Heart right ventricle (tissue), 16 donors: ENCODE results near the gene ZBP1. TPM values are rescaled to one million over a fixed set of nuclear protein-coding genes. Genes with fewer than 3 reads are reported as not detected.

Source experiments
- ATAC-seq, 8 donors: fragments of 200-7000 bp; cut with Tn5 transposase; one replicate each; pipeline ENCODE4 v1.9.1; 2020; ENCODE audit warnings: mild to moderate bottlenecking in 8 of 8, moderate library complexity in 8 of 8, moderate number of reproducible peaks in 1 of 8
- DNase-seq, 2 donors: peaks; one replicate each; pipeline ENCODE4 v3.0.0-alpha.2; 2020
- H3K27ac ChIP-seq, 10 donors: fragments of 200-600 bp; sonication (generic) in 2 of 10; one replicate each; pipeline versions ENCODE4 v1.5.0 to v1.8.0; 2020 to 2022; ENCODE audit warnings: mild to moderate bottlenecking in 3 of 10
- H3K27me3 ChIP-seq, 7 donors: fragments of 200-600 bp; one replicate each; pipeline ENCODE4 v1.8.0; 2021 to 2022; ENCODE audit warnings: mild to moderate bottlenecking in 2 of 7
- H3K36me3 ChIP-seq, 9 donors: fragments of 200-600 bp; sonication (generic) in 1 of 9; one replicate each; pipeline versions ENCODE4 v1.5.0 to v1.8.0; 2020 to 2022; ENCODE audit warnings: mild to moderate bottlenecking in 2 of 9
- H3K4me1 ChIP-seq, 9 donors: fragments of 200-600 bp; sonication (generic) in 1 of 9; one replicate each; pipeline versions ENCODE4 v1.5.0 to v1.8.0; 2020 to 2022; ENCODE audit warnings: mild to moderate bottlenecking in 4 of 9
- H3K4me3 ChIP-seq, 10 donors: fragments of 200-600 bp; sonication (generic) in 2 of 10; one replicate each; pipeline versions ENCODE4 v1.5.0 to v1.8.0; 2020 to 2022; ENCODE audit warnings: mild to moderate bottlenecking in 7 of 10, moderate library complexity in 2 of 10
- H3K9me3 ChIP-seq, 11 donors: fragments of 200-600 bp in 10 of 11; sonication (generic) in 2 of 11; one replicate each; pipeline versions ENCODE4 v1.5.0 to v1.8.0; 2013 to 2022; ENCODE audit warnings: mild to moderate bottlenecking in 2 of 11, control low read depth in 1 of 11, moderate library complexity in 1 of 11
- CTCF ChIP-seq, 9 donors: fragments of 200-600 bp; sonication (generic) in 2 of 9; IDR thresholded peaks; one replicate each; pipeline versions ENCODE4 v1.5.0 to v1.8.0; 2021 to 2022; ENCODE audit warnings: antibody characterized with exemption in 9 of 9, mild to moderate bottlenecking in 5 of 9, moderate library complexity in 1 of 9
- WGBS, 2 donors: extraction: QIAGEN DNeasy Blood & Tissue Kit; methylation state at CpG; one replicate each; pipeline ENCODE4 v1.1.7; 2013; ENCODE audit warnings: inconsistent platforms in 1 of 2; 5-methylcytosine and 5-hydroxymethylcytosine counted together
- intact Hi-C, 10 donors: fragments of 100-400 bp; cut with DNase I; formaldehyde crosslinking; loops; one replicate each; pipeline versions ENCODE4 v1.11.1 to v1.14.2; 2022
- polyA plus RNA-seq, 2 donors: library from polyadenylated mRNA; stranded (reverse); fragments of 200-250 nt; gene quantifications; one replicate each; pipeline ENCODE4 v1.2.3, GENCODE V29; 2013
- total RNA-seq, 10 donors: library from RNA; stranded (reverse); fragmentation: NEBNext Ultra II Directional in 3 of 10; extraction: Animal tissue kit (Norgen Biotek cat#: 25700) in 3 of 10; gene quantifications; one replicate each; pipeline versions ENCODE4 v1.2.1 to v1.2.4, GENCODE V29; 2021 to 2023
- donor health status: Arrhythmogenic right ventricular cardiomyopathy.
- donor health status: ischemic (EF 13 %, LVEDD 7.1; RV severe dilation, severe dysfunction).
- donor health status: healthy with polysubstance abuse.
- donor health status: DM: no; HTN: yes; CAD: no.
- donor health status: DM: no; HTN: no; CAD: no.
- donor health status: ischemic (EF 25% LVEDD 6.9; RV normal size, moderate dysfunction).
- donor health status: ischemic (EF 25% LVEDD 5.7; RV mildly dilated, moderate dysfunction).
- donor health status: healthy.
- donor health status: DM: yes; HTN: yes; CAD: no.
- donor health status: Ischemic cardiomyopathy.
- donor health status: ischemic (EF 35%, LVEDD 5.7; RV mildly dilated, moderate dysfunction).
- donor health status: nonischemic (EF 11% LVEDD 7.7; RV severe dilation, severe dysfunction).
- donor health status: DM: yes; HTN: yes; CAD: no.
- donor health status: PGD.
- donor health status: ischemic (EF 29% LVEDD 5.4; RV normal size, mild dysfunction).
- donor health status: nonischemic (EF 23%, LVEDD 6.1; RV moderate dilation, normal function).

The ZBP1 gene
- total and polyA plus RNA-seq, 12 donors = 0.13 to 1.2 (median 0.31) TPM; not detected in 2

GRCh38 chr20:57600320-57601210, 19.7 kb downstream of the ZBP1 start:
- peaks cover 0 to 9% (median 7%) of the 10 kb centered on the region in 9 donors for H3K4me1 ChIP-seq
- no peak overlapping the region for H3K27ac ChIP-seq
- no peak overlapping the region for H3K4me3 ChIP-seq
- no peaks in the 10 kb centered on the region for H3K36me3 ChIP-seq
- H3K9me3 ChIP-seq = no peaks in the 10 kb centered on the region
- peak in 1 of 2 donors; percentile 3 for DNase-seq
- intact Hi-C loops = loop anchor here in 1 of 10 donors (5.0 kb wide), 1 partner anchor 52 kb away; no protein-coding TSS in a partner anchor
- no peak for TF ChIP-seq CTCF (IDR thresholded peaks at IDR 0.05)
- WGBS, 2 donors = 82 to 85% methylated on average over 13 of the region's 13 CpGs
- no peak for ATAC-seq
- H3K27me3 ChIP-seq = peaks cover 0 to 17% (median 0%) of the 10 kb centered on the region in 7 donors

- Histone ChIP-seq H3K36me3 (no peaks in the 10 kb centered on the region), H3K27ac (no peak overlapping the region), H3K4me1 (peaks cover 0 to 14% (median 7%) of the 10 kb centered on the region in 9 donors), H3K9me3 (no peaks in the 10 kb centered on the region), H3K4me3 (no peak overlapping the region), H3K27me3 (peaks cover 0 to 28% (median 4%) of the 10 kb centered on the region in 7 donors)
- ATAC-seq (no peak), DNase-seq (peak in 1 of 2 donors; percentile 3)
- intact Hi-C loops = loop anchor here in 7 of 10 donors (5.0 to 10.0 kb wide), 4 partner anchors 54 to 614 kb away; no protein-coding TSS in a partner anchor
- TF ChIP-seq CTCF (IDR thresholded peaks at IDR 0.05) = no peak
- WGBS, 2 donors = 74 to 81% methylated on average over 5 of the region's 5 CpGs
These were observed 21.7 kb downstream of the ZBP1 start for GRCh38 chr20:57598491-57598890.

- WGBS, 2 donors = 55 to 66% methylated on average over 7 to 10 of the region's 10 CpGs
- TF ChIP-seq CTCF (IDR thresholded peaks at IDR 0.05) = no peak
- H3K4me3 ChIP-seq = no peak overlapping the region
- H3K27me3 ChIP-seq = peaks cover 0 to 28% (median 4%) of the 10 kb centered on the region in 7 donors
- intact Hi-C loops = loop anchor here in 7 of 10 donors (5.0 to 10.0 kb wide), 4 partner anchors 54 to 614 kb away; no protein-coding TSS in a partner anchor
- peak in 1 of 2 donors; percentile 3 for DNase-seq
- H3K36me3 ChIP-seq = no peaks in the 10 kb centered on the region
- H3K27ac ChIP-seq = no peak overlapping the region
- ATAC-seq = no peak
- H3K9me3 ChIP-seq = no peaks in the 10 kb centered on the region
- peaks cover 0 to 14% (median 7%) of the 10 kb centered on the region in 9 donors for H3K4me1 ChIP-seq
These were observed 22.2 kb downstream of the ZBP1 start for GRCh38 chr20:57598060-57598459.
